Natural killer cell (primary cell): ENCODE data around the gene MYOZ3. TPM values are rescaled to one million over a fixed set of nuclear protein-coding genes. Genes with fewer than 3 reads are reported as not detected.

Experiments
- ATAC-seq, 3 donors: fragments of 150-1000 bp in 2 of 3; fragments of 200-7000 bp in 1 of 3; cut with Tn5 transposase; 1 replicate in 1 of 3; 2 replicates in 2 of 3; pipeline ENCODE4 v1.10.0; 2021; ENCODE audit warnings: mild to moderate bottlenecking in 2 of 3, moderate library complexity in 2 of 3
- DNase-seq, 2 donors: peaks; one replicate each; pipeline versions ENCODE4 v3.0.0 to v3.0.0-alpha.2; 2013 to 2021; ENCODE audit warnings: mixed read lengths in 1 of 2
- H3K27ac ChIP-seq: one replicate; pipeline ENCODE4 v1.5.1; 2013; ENCODE audit warnings: mild to moderate bottlenecking, low read length
- H3K27me3 ChIP-seq: one replicate; pipeline ENCODE4 v1.6.1; 2013; ENCODE audit warnings: low read length; ENCODE audit not compliant: control insufficient read depth, insufficient read depth
- H3K36me3 ChIP-seq: one replicate; pipeline ENCODE4 v1.6.1; 2013; ENCODE audit warnings: low read length; ENCODE audit not compliant: control insufficient read depth, insufficient read depth
- H3K4me1 ChIP-seq: one replicate; pipeline ENCODE4 v1.6.1; 2013; ENCODE audit warnings: low read length; ENCODE audit not compliant: control insufficient read depth, insufficient read depth
- H3K4me3 ChIP-seq: one replicate; pipeline ENCODE4 v1.5.1; 2013; ENCODE audit warnings: low read length
- H3K9me3 ChIP-seq: one replicate; pipeline ENCODE4 v1.6.1; 2013; ENCODE audit warnings: low read length; ENCODE audit not compliant: control insufficient read depth, insufficient read depth
- H3K27ac Mint-ChIP-seq, 2 donors: one replicate each; pipeline ENCODE4 v1.8.0; 2022; ENCODE audit warnings: mild to moderate bottlenecking in 2 of 2, mixed read lengths in 2 of 2, moderate library complexity in 1 of 2
- H3K27me3 Mint-ChIP-seq, 2 donors: one replicate each; pipeline ENCODE4 v1.8.0; 2022; ENCODE audit warnings: low read depth in 2 of 2, mixed read lengths in 2 of 2
- H3K36me3 Mint-ChIP-seq: one replicate; pipeline ENCODE4 v1.8.0; 2022; ENCODE audit warnings: mixed read lengths
- H3K4me1 Mint-ChIP-seq, 2 donors: one replicate each; pipeline ENCODE4 v1.8.0; 2022; ENCODE audit warnings: mixed read lengths in 2 of 2
- H3K4me3 Mint-ChIP-seq: one replicate; pipeline ENCODE4 v1.8.0; 2022; ENCODE audit warnings: mild to moderate bottlenecking, moderate library complexity, mixed read lengths
- H3K9me3 Mint-ChIP-seq, 2 donors: one replicate each; pipeline ENCODE4 v1.8.0; 2022; ENCODE audit warnings: mixed read lengths in 2 of 2
- WGBS: methylation state at CpG from one replicate; pipeline ENCODE4 v1.1.7; 2013; ENCODE audit warnings: missing lambda C conversion rate; ENCODE audit not compliant: insufficient coverage; 5-methylcytosine and 5-hydroxymethylcytosine counted together
- intact Hi-C: fragments of 100-400 bp; cut with micrococcal nuclease; formaldehyde crosslinking; loops from one replicate; pipeline ENCODE4 v1.14.2; 2022
- total RNA-seq, 4 donors: library from RNA; stranded (reverse); fragments of 120-200 nt in 1 of 4; gene quantifications; one replicate each; pipeline versions ENCODE4 v1.2.3 to v1.2.4, GENCODE V29; 2013 to 2022
- TF ChIP-seq, protein P1 (sequence below): fragments of 200-600 bp; IDR thresholded peaks from one replicate; pipeline ENCODE4 v1.8.0; 2022; ENCODE audit warnings: antibody characterized with exemption

The MYOZ3 gene
- total RNA-seq, 3 donors from 2014 or later (not counting 1 experiment from before 2014, with no cell fraction given): not detected

DNA sequence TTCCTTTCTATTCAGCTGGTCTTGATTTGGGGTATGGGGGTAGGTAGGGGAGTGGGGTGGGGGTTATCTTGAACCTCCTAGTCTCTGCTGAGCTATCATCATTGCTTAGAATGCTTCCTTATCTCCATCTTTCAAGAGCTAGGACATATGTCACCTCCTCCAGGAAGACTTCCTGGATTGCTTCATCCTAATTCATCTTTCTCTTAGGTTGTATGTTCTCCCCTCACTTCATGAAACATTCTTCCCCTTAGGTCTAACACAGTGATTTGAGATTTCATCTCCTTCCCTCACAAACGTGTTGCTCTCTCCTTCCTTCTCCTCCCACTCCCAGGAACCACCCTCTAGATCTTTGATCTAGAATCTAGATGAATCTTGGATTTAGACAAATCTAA is 23.0 kb upstream of the MYOZ3 start:
- Histone ChIP-seq H3K4me1 (no peaks in the 10 kb centered on the region), H3K27me3 (no peaks in the 10 kb centered on the region), H3K27ac (no peak overlapping the region), H3K4me3 (no peak overlapping the region), H3K9me3 (no peaks in the 10 kb centered on the region), H3K36me3 (no peaks in the 10 kb centered on the region)
- H3K4me1 Mint-ChIP-seq: no peaks in the 10 kb centered on the region
- H3K4me3 Mint-ChIP-seq: no peak overlapping the region
- intact Hi-C loops: no loop called here
- no peak for ATAC-seq
- TF ChIP-seq, protein P1, sequence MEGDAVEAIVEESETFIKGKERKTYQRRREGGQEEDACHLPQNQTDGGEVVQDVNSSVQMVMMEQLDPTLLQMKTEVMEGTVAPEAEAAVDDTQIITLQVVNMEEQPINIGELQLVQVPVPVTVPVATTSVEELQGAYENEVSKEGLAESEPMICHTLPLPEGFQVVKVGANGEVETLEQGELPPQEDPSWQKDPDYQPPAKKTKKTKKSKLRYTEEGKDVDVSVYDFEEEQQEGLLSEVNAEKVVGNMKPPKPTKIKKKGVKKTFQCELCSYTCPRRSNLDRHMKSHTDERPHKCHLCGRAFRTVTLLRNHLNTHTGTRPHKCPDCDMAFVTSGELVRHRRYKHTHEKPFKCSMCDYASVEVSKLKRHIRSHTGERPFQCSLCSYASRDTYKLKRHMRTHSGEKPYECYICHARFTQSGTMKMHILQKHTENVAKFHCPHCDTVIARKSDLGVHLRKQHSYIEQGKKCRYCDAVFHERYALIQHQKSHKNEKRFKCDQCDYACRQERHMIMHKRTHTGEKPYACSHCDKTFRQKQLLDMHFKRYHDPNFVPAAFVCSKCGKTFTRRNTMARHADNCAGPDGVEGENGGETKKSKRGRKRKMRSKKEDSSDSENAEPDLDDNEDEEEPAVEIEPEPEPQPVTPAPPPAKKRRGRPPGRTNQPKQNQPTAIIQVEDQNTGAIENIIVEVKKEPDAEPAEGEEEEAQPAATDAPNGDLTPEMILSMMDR: no peak
- peaks cover 8 to 28% of the 10 kb centered on the region in 2 donors for H3K27me3 Mint-ChIP-seq
- no peaks in the 10 kb centered on the region for H3K36me3 Mint-ChIP-seq
- no peak overlapping the region for H3K27ac Mint-ChIP-seq
- WGBS: 45% methylated on average over 1 of the region's 1 CpG
- no peak for DNase-seq
- H3K9me3 Mint-ChIP-seq: no peaks in the 10 kb centered on the region

GRCh38 chr5:150638488-150639376 is 22.3 kb upstream of the MYOZ3 start:
- Mint-ChIP-seq H3K36me3 (no peaks in the 10 kb centered on the region), H3K4me1 (no peaks in the 10 kb centered on the region), H3K27me3 (peaks cover 8 to 28% of the 10 kb centered on the region in 2 donors), H3K4me3 (no peak overlapping the region), H3K27ac (no peak overlapping the region), H3K9me3 (no peaks in the 10 kb centered on the region)
- Histone ChIP-seq H3K36me3 (no peaks in the 10 kb centered on the region), H3K4me3 (no peak overlapping the region), H3K27ac (no peak overlapping the region), H3K27me3 (no peaks in the 10 kb centered on the region), H3K9me3 (no peaks in the 10 kb centered on the region), H3K4me1 (no peaks in the 10 kb centered on the region)
- intact Hi-C loops: no loop called here
- TF ChIP-seq, protein P1: no peak
- 72% methylated on average over 6 of the region's 6 CpGs for WGBS
- no peak for DNase-seq
- no peak for ATAC-seq

DNA sequence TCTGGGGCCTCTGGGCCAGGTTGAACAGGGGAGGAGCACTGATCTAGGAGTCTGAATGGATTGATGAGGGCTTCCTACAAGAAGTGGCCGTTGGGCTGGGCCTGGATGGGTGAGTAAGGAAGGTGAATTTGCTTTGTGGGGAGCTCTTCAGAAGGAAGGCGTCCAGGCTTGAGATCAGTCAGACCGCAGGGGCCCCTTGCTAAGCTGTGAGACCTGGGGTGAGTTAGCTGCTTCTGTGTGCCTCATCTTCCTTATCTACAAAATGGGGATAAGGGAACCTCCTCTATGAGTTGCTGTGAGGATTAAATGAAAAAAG is 21.7 kb upstream of the MYOZ3 start:
- intact Hi-C loops: no loop called here
- Histone ChIP-seq H3K4me3 (no peak overlapping the region), H3K27ac (no peak overlapping the region), H3K27me3 (no peaks in the 10 kb centered on the region), H3K4me1 (no peaks in the 10 kb centered on the region), H3K9me3 (no peaks in the 10 kb centered on the region), H3K36me3 (no peaks in the 10 kb centered on the region)
- Mint-ChIP-seq H3K36me3 (no peaks in the 10 kb centered on the region), H3K27ac (no peak overlapping the region), H3K4me3 (no peak overlapping the region), H3K9me3 (no peaks in the 10 kb centered on the region), H3K27me3 (peaks cover 8 to 28% of the 10 kb centered on the region in 2 donors), H3K4me1 (no peaks in the 10 kb centered on the region)
- TF ChIP-seq, protein P1: no peak
- ATAC-seq (no peak), DNase-seq (no peak)
- 86% methylated on average over 3 of the region's 3 CpGs for WGBS

DNA sequence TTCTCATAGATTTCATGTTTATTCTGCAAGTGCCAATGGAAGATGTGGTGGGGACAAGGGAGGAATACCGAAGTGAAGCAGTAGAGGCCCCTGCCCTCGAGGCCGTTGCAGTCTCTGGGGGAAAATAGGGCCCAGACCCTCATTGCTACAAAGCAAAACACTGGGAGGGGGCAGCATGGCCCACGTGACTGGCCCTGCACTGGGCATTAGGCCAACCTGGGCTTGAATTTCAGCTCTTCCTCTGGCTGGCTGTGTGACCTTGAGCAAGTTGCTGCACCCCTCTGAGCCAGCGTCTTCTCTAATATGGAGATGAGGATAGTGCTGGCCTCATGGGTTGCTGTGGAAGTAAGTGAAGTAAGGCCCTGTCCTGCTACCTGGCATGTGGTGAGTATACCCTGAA is 21.3 kb upstream of the MYOZ3 start:
- Mint-ChIP-seq H3K27ac (no peak overlapping the region), H3K4me1 (no peaks in the 10 kb centered on the region), H3K9me3 (no peaks in the 10 kb centered on the region), H3K4me3 (no peak overlapping the region), H3K27me3 (peaks cover 8 to 28% of the 10 kb centered on the region in 2 donors), H3K36me3 (no peaks in the 10 kb centered on the region)
- Histone ChIP-seq H3K27ac (no peak overlapping the region), H3K9me3 (no peaks in the 10 kb centered on the region), H3K4me3 (no peak overlapping the region), H3K4me1 (no peaks in the 10 kb centered on the region), H3K36me3 (no peaks in the 10 kb centered on the region), H3K27me3 (no peaks in the 10 kb centered on the region)
- WGBS: 80% methylated on average over 5 of the region's 5 CpGs
- DNase-seq (no peak), ATAC-seq (no peak)
- TF ChIP-seq, protein P1: no peak
- intact Hi-C loops: no loop called here
